ENCODE results near the gene MAB21L3.
A peak's percentile ranks its signal among the peaks of the same experiment; 100 is the strongest.

The MAB21L3 gene

GRCh38 chr1:116166655-116167054 lies 55.5 kb downstream of the MAB21L3 start:
- DNase-seq, result no peak

GRCh38 chr1:116167625-116168276 lies 56.6 kb downstream of the MAB21L3 start:
- no peak for DNase-seq

- DNase-seq, result peak; percentile 81 to 82
Observed at GRCh38 chr1:116168277-116169032, 57.3 kb downstream of the MAB21L3 start.

- no peak for DNase-seq
Observed at GRCh38 chr1:116169898-116170297, 58.7 kb downstream of the MAB21L3 start.

GRCh38 chr1:116170721-116171589 lies 59.8 kb downstream of the MAB21L3 start:
- no peak for DNase-seq

- no peak for DNase-seq
Observed at GRCh38 chr1:116172666-116173065, 61.5 kb downstream of the MAB21L3 start.

- no peak for DNase-seq
Observed at GRCh38 chr1:116175611-116176010, 64.4 kb downstream of the MAB21L3 start.

GRCh38 chr1:116176306-116176789 lies 65.1 kb downstream of the MAB21L3 start:
- DNase-seq, result no peak

GRCh38 chr1:116177861-116178260 lies 66.7 kb downstream of the MAB21L3 start:
- DNase-seq, result no peak

- DNase-seq, result no peak
Observed at GRCh38 chr1:116178837-116179236, 67.6 kb downstream of the MAB21L3 start.

GRCh38 chr1:116179419-116179818 lies 68.2 kb downstream of the MAB21L3 start:
- no peak for DNase-seq

- DNase-seq, result no peak
Observed at GRCh38 chr1:116179964-116180363, 68.8 kb downstream of the MAB21L3 start.

- DNase-seq, result no peak
Observed at GRCh38 chr1:116182019-116182714, 71.0 kb downstream of the MAB21L3 start.
